ENCODE results near the gene TEX13B.

The TEX13B gene

DNA sequence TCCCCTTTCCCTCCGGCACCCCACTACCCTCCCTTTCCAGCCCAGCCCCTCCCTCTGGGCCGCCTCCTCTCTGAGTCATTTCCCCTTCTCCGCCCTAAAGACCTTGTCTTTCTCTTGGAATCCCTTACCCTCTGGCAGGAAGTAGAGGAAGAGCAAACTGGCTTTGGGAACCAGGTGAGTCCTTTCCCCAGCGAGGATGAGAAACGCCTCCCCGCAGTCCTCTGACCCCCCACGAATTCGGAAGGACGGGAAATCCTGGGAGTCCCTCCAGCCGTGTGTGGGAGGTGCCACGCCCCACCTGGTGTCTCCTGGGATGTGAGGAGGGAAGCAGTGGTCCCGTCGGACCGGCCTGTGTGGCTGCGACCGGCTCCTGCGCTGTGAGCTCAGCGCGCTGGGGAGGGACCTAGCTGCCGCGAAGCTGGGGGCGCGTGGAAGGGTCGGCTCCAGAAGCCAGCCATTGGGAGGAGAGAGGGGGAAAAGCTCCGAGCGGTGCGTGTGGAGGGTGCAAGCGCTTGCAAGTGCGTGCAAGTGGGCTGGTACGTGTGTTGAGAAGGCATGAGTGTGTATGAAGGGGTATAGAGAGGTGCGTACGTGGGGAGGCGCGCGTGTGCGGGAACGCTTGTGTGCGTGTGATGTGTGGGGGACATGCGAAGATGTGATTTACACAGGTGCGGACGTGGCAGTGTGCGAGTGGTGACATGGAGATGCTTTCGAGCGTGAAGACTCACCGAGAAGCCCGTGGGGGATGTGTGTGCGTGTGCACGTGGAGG lies 46.3 kb downstream of the TEX13B start:
- DNase-seq = no peak

DNA sequence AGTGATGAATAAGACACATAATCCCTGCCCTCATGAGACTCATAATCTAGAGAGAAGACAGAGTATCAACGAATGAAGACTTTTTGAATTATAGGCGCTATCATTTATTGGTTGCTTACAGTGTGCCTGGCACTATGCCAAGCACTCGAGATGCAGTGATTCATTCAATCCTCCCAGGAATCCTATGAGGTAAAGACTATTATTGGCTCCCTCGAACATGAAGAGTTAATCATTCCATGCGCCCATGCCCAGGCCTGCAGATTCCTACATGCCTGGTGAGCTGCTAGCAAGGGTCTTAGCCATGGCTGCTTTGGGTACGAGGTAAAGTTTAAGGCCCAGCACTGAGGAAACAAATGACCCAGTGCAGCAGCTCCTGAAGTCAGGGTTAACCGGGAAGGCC lies 47.0 kb downstream of the TEX13B start:
- DNase-seq = no peak

DNA sequence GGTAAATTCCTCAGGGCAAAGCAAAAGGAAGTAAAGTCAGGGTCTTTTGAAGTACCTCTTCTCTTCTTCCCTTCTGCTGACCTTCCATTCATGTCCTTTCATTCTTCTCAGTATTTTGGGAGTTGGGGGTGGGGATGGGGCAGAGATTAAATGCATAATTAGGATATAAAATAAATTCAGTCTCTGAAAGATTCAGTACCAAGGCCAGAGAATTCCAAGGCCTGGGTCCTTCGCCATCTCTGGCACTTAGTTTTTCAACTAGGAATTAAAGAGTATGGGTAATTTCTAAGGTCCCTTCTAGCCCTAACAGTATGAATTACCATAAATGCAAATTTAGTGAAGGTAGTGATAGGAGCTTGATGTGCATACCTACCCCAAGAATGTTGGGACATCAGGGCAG lies 47.9 kb downstream of the TEX13B start:
- no peak for DNase-seq
